Kidney epithelial cell (primary cell): ENCODE data around the gene TRIP12. TPM values are rescaled to one million over a fixed set of nuclear protein-coding genes. Genes with fewer than 3 reads are reported as not detected.
A peak's percentile ranks its signal among the peaks of the same experiment; 100 is the strongest.
"Not testable (repeated sequence)": the region's sequence is repeated elsewhere in the genome, so short reads cannot be mapped to it uniquely, and the experiment has no call there.

Source experiments
- DNase-seq: peaks from one replicate; pipeline ENCODE4 v3.0.0-alpha.2; 2010; ENCODE audit warnings: low read depth
- H3K27me3 ChIP-seq: 2 replicates; pipeline ENCODE4 v1.6.0; 2011; ENCODE audit warnings: low read length; ENCODE audit not compliant: control insufficient read depth, insufficient read depth
- H3K36me3 ChIP-seq: 2 replicates; pipeline ENCODE4 v1.5.1; 2011; ENCODE audit warnings: low read length; ENCODE audit not compliant: control insufficient read depth, insufficient read depth
- H3K4me3 ChIP-seq: 2 replicates; pipeline ENCODE4 v1.5.1; 2011; ENCODE audit warnings: low read depth, mild to moderate bottlenecking, control low read depth, low read length
- total RNA-seq: library from RNA; depleted of rRNA; stranded (reverse); fragments of >200 nt; gene quantifications from 2 replicates; pipeline ENCODE4 v1.2.3, GENCODE V29; 2015
- TF ChIP-seq, protein P1 (sequence below): IDR thresholded peaks from 2 replicates; pipeline ENCODE4 v1.5.1; 2011; ENCODE audit warnings: mild to moderate bottlenecking, moderate library complexity, low read length, control low read depth, inconsistent platforms; ENCODE audit not compliant: insufficient read depth, poor library complexity, severe bottlenecking

The TRIP12 gene
- total RNA-seq, 1 donor from 2014 or later: 109 TPM

GRCh38 chr2:229732897-229733296, 188.9 kb downstream of the TRIP12 start:
- TF ChIP-seq, protein P1, sequence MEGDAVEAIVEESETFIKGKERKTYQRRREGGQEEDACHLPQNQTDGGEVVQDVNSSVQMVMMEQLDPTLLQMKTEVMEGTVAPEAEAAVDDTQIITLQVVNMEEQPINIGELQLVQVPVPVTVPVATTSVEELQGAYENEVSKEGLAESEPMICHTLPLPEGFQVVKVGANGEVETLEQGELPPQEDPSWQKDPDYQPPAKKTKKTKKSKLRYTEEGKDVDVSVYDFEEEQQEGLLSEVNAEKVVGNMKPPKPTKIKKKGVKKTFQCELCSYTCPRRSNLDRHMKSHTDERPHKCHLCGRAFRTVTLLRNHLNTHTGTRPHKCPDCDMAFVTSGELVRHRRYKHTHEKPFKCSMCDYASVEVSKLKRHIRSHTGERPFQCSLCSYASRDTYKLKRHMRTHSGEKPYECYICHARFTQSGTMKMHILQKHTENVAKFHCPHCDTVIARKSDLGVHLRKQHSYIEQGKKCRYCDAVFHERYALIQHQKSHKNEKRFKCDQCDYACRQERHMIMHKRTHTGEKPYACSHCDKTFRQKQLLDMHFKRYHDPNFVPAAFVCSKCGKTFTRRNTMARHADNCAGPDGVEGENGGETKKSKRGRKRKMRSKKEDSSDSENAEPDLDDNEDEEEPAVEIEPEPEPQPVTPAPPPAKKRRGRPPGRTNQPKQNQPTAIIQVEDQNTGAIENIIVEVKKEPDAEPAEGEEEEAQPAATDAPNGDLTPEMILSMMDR: no peak
- H3K36me3 ChIP-seq: no peaks in the 10 kb centered on the region

GRCh38 chr2:229731916-229732315, 189.9 kb downstream of the TRIP12 start:
- Histone ChIP-seq H3K36me3 (no peaks in the 10 kb centered on the region), H3K4me3 (no peak overlapping the region), H3K27me3 (no peaks in the 10 kb centered on the region)
- TF ChIP-seq, protein P1: no peak
- DNase-seq: no peak

More at GRCh38 chr2:229732897-229733296, 188.9 kb downstream of the TRIP12 start:
- no peak for DNase-seq
- Histone ChIP-seq H3K4me3 (no peak overlapping the region), H3K27me3 (no peaks in the 10 kb centered on the region)

DNA sequence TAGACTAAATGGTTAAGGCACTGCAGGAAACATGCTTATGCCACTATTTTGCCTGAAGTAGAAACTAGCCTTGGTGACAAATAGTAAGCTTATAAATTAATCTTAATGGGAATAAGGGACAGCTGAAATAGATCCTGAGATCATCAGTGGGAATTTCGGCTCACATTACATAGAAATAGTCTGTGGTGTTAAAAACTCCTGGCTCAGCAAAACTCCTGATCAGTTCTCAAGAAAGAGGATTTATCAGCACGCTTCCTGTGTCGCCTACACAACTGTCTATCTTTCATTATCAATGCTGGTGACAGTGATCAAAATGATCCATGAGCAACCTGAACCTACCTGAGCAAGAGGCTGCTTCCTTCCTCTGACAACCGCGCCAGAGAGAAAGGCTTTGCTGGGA, 190.4 kb downstream of the TRIP12 start:
- H3K36me3 ChIP-seq: no peaks in the 10 kb centered on the region
- no peak for DNase-seq
- H3K4me3 ChIP-seq: no peak overlapping the region
- TF ChIP-seq, protein P1: no peak
- H3K27me3 ChIP-seq: no peaks in the 10 kb centered on the region

DNA sequence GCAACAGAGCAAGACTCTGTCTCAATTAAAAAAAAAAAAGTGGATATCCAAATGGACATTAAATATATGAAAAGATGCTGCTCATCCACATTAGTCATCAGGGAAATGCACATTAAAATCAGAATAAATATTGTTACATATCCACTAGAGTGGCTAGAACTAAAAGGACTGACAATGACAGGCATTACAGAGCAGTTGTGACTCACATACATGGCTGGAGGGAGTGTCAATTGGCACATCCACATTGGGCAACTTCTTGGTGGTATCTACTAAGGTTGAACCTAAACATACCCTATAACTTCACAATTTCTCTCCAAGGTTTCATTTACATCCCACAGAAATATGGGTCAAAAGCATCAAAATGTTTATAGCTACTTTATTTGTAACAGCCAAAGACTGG, 193.4 kb downstream of the TRIP12 start:
- H3K36me3 ChIP-seq: no peaks in the 10 kb centered on the region
- H3K4me3 ChIP-seq: no peak overlapping the region
- DNase-seq: no peak
- TF ChIP-seq, protein P1: no peak
- H3K27me3 ChIP-seq: no peaks in the 10 kb centered on the region

DNA sequence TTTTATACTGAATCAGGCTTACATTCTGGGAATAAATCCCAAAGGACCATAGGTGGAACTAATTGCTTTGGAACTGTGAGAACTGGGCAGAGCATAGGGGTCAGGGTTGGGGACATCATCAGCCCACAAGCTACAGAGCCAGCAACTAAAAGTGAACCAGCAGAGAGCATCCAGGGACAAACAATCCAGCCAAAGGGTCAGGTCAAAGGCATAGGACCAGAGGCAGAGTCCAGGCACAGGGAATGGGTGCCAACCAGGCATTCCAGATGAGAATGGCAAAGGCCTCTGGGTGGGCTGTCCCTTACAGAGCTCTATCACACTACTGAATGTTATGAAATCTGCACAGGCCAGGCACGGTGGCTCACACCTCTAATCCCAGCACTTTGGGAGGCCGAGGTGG, 195.2 kb downstream of the TRIP12 start:
- no peak for DNase-seq
- Histone ChIP-seq H3K27me3 (no peaks in the 10 kb centered on the region), H3K36me3 (no peaks in the 10 kb centered on the region), H3K4me3 (no peak overlapping the region)
- TF ChIP-seq, protein P1: no peak

GRCh38 chr2:229725716-229726574, 195.9 kb downstream of the TRIP12 start:
- peak; percentile 65 for DNase-seq

GRCh38 chr2:229723192-229723591, 198.6 kb downstream of the TRIP12 start:
- H3K36me3 ChIP-seq, H3K4me3 ChIP-seq, DNase-seq, H3K27me3 ChIP-seq: not testable (repeated sequence)

More at GRCh38 chr2:229725716-229726574, 195.9 kb downstream of the TRIP12 start:
- TF ChIP-seq, protein P1: no peak
- Histone ChIP-seq H3K4me3 (no peak overlapping the region), H3K36me3 (no peaks in the 10 kb centered on the region), H3K27me3 (no peaks in the 10 kb centered on the region)
